GM18502 (cell line): ENCODE measurements around the gene GAD2.

Experiments used
- ATAC-seq: cut with Tn5 transposase; IDR thresholded peaks from one replicate; pipeline ENCODE4 v1.9.1; 2021; ENCODE audit warnings: mild to moderate bottlenecking; ENCODE audit not compliant: unreplicated experiment, poor library complexity

The GAD2 gene

GRCh38 chr10:26220901-26221300 lies 4.3 kb downstream of the GAD2 start:
- ATAC-seq, result no peak

GRCh38 chr10:26221541-26221940 lies 5.0 kb downstream of the GAD2 start:
- no peak for ATAC-seq

DNA sequence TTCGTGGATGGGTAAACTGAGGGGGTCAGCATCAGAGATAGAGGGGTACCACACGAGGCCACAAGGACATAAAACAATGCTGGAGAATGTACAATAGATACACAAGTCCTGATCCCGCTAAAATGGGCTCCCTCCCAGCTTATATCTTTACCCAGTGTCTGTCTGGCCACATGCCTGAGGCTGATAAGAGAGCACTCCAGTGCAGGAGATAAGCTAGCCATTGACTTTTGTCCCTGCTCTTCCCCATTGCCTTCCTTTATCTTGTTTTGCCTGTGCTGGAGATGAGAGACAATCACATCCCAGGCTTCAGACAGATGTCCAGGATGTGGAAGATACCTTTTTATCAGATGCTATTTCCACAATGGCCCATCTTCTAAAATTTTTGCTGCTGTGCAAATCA lies 6.0 kb downstream of the GAD2 start:
- no peak for ATAC-seq

DNA sequence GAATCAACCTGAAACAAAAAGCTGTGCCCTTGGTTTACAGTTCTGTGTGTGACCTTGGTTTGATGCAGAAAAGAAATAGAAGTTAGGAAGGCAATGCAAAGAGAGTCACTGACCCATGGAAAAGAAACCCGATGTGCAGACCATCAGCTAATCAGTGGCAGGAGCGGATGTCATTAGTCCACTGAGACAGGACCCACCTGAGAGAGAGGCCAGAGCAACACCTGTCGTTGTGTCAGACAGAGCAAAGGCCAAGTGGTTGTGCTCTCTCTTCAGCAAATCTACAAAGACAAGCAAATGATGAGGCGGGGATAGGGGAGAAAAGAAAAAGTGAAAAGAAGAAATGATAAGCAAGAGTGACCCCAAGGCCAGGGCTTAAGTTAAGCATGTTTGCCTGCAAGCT lies 8.7 kb downstream of the GAD2 start:
- ATAC-seq, result no peak

GRCh38 chr10:26227786-26228185 lies 11.2 kb downstream of the GAD2 start:
- no peak for ATAC-seq

GRCh38 chr10:26232174-26232573 lies 15.6 kb downstream of the GAD2 start:
- peak; percentile 58 for ATAC-seq

DNA sequence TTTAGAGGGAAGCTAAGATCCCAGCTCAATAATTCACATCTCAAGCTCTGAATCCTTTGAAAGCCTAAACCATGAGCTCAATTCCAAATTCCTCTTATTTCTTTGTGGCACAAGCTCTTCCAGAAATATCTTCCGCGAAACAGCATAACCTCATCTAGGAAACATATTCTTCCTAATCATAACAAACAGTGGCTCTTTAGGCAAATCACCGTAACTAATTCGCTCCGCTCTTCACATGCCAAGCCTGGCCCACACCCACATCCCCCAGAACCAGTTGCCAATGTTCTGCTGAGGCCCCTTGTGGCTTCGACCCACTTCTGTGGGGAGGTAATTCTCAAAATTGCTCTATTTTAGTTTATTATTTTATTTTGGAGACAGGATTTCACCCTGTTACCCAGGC lies 19.2 kb downstream of the GAD2 start:
- ATAC-seq, result no peak

GRCh38 chr10:26238378-26238777 lies 21.8 kb downstream of the GAD2 start:
- ATAC-seq, result no peak

DNA sequence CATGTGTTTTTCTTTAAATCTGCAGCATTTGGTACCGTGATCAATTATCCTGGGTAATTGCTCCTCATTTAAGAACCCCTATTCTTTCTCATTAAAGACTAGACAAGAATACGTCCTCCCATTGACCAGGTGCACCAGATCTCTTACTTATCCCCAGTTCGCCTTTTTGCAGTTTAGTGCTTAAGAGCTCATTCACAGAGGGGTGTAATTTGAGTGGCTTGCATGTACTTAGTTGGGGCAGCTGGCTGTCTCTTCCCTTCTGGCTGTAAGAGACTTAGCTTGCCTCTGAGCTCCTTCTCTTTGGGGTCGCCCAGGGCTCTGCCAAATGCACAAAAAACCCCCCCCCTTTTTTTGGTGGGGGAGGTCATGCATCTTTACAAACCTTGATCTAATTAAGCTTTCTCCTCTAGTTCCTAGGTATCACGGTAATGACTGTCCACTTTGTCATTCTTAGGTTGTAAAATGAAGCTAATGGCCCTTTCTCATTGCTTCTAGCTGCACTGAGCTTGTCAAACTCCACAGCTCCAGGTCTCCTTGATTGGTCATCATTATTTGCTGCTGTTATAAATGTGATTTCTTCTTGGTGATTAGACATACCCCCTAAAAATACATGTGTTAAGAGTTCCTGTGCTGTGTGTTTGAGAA lies 26.3 kb downstream of the GAD2 start:
- ATAC-seq, result no peak

DNA sequence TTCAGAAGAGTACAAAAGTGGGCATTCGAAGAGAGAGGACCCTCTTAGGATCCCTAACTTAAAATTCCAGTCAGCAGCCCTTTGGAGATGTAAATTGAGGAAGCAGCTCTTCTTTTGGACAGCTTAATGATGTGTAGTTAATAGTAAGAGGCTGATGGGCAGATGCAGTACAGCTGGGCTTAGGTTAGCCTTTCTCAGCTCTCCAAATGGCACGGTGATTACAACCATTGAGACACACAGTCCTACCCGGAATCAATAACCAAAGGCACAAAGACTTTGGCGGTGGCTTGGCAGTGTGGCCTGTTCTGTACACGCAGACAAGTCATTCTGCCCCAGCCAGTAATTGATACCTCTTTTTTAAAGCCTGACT lies 26.8 kb downstream of the GAD2 start:
- ATAC-seq, result no peak

DNA sequence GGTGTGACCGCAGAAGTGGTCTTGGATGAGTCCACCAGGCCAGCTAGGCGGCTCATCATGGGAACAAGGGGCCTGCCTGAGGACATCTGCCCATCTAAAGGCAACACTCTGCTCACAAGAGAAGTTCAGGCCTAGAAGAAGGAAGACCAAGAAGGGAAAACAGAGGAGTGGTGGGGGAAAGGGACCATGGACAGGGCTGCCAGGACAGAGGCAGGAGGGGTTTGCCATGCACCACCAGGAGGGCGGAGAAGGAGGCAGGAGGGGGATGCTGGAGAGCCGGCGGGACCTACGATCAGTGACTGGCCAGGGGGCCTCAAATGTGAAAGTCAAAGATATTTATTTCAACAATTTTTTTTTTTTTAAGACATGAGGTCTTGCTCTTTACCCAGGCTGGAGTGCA lies 33.1 kb downstream of the GAD2 start:
- no peak for ATAC-seq

- ATAC-seq, result no peak
Measured at GRCh38 chr10:26251925-26252324, 35.4 kb downstream of the GAD2 start.

GRCh38 chr10:26254616-26255015 lies 38.0 kb downstream of the GAD2 start:
- ATAC-seq, result no peak

DNA sequence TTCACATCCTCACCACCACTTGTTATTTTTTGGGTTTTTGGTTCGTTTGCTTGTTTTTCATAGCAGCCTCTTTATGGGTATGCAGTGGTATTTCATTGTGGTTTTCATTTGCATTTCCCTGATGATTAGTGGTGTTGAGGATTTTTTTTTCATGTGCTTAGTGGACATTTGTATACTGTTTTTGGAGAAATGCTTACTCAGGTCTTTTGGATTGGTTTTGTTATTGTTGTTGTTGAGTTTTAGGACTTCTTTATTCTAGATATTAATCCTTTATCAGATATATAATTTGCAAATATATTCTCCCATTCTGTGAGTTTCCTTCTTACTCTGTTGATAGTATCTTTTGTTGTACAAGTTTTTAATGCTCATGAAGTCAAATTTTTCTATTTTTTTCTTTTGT lies 42.8 kb downstream of the GAD2 start:
- no peak for ATAC-seq

DNA sequence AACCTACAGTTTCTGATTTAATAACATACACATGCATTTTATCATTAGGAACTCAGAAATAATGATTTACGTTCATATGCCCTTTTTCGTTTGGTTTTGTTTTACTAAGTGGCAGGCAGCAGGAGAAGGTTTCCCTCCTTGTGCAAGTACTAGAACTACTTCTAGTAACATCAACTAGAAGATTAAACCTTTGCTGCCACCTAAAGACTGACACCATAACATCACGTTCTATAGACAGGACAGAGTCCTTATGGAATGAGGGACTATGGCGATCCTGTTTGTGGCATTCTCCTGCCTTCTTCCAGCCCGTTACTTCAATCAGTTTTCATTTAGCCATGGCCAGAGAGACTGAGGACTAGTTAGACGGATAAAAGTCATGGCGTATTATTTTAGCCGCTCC lies 53.2 kb downstream of the GAD2 start:
- no peak for ATAC-seq

DNA sequence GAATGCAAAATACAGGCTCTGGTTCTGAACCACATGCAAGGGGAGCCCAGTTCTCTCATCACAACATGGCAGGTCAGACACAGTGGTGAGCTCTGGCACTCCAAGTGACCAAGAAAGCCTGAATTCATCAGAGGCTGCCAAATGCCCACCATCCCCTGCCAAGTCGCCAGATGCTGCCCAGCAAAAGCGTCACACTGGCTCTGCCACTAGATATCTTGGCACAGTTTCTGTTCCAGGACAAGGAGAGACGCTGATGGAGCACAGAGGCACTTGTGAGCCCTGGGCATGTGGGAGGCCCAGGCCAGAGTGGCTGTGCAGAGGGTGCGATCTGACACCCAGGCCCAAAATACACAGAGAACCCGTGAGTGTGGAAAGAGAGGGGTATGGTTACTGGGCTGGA lies 57.8 kb downstream of the GAD2 start:
- ATAC-seq, result no peak

- no peak for ATAC-seq
Measured at GRCh38 chr10:26278295-26278694, 61.7 kb downstream of the GAD2 start.

GRCh38 chr10:26290236-26290635 lies 73.7 kb downstream of the GAD2 start:
- ATAC-seq, result no peak

DNA sequence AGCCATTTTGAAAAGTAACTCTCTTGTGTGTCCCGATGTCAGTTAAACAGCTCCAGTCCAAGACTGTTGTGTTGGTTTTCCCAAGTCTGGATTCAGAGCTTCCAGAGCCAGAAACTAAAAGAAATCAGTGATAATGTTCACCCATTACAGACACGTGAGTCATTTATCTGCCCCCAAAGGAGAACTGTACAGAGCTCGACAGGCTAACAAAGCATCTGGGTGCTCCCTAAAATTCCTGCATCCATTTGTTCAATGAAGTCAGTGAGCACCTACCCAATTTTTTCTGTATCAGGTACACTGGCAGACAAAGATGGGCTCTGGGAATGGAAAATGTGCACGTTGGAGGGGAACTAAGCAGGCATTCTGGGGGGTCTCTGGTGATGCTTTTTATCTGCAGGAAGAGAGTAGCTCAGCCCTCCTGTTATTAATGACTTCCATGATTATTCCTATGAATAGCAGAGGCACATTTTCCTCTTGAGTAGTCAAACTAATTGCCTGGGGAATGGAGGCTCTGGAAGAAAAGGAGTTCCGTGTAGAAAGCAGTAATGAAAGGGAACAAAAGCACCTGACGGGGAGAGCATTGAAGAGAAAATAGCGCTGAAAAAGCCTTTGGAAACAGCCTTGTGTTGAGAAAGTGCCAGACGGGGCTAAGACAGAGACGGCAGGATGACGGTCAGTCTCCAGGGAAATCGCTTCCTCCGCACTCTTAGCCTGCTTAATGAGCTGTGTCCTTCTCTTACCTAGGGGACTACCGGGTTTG lies 75.3 kb downstream of the GAD2 start:
- no peak for ATAC-seq

- ATAC-seq, result no peak
Measured at GRCh38 chr10:26296360-26296759, 79.8 kb downstream of the GAD2 start.

DNA sequence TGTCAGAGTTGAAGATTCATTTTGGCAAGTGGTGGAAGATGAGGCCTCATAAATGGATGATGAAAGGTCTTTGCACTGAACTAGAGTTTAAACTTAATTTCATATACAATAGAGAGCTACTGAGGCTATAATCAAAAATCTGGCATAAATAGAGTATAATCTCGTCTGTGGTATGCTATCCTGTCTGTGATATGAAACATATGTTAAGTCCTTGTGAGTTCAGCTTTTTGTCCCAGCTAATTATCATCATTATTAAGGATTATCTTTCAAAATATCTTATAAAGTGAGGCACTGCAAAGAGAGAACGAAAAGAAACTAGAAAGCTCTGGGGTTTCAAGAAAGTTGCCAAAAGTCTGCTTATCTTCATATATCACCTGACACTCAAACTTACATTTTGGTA lies 83.4 kb downstream of the GAD2 start:
- no peak for ATAC-seq

DNA sequence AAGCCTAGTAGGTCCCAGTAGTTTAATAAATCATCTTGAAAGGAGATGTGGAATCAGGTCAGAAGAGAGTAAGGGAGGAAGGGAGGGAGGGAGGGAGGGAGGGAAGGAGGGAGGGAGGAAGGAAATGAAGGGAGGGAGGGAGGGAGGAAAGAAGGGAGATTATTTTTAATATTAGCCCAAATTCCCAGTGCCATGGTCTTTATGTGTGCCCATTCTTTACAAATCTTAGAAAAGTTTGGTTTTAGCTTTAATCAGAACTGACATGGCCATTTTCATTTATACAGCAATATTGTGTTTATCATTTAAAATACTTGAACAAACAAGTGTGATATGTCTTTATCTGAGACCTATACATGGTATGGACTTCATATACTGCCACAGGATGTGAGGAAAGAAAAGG lies 86.8 kb downstream of the GAD2 start:
- no peak for ATAC-seq
